ENCODE data around the gene APOM.

APOM gene

GRCh38 chr6:31692886-31693285, 37.2 kb downstream of the APOM start:
- DNase-seq = no peak
- ChIA-PET POLR2A (interaction anchor here (0.6 kb wide), 1 partner anchor 13 kb away, joined by 3 read pairs; no protein-coding TSS in a partner anchor), CTCF (interaction anchor here (0.8 to 3.5 kb wide), 7 partner anchors 11 to 31 kb away, joined by 3 to 17 read pairs (median 4); partner anchors contain the start of genes ABHD16A, LY6G5C, LY6G6C and MPIG6B)
- H3K36me3 ChIP-seq (ENCODE audit: control insufficient read depth in 4 of 4, insufficient read depth in 4 of 4, low read length in 3 of 4) = peaks cover 14 to 92% (median 70%) of the 10 kb centered on the region in 4 experiments
- H3K4me1 ChIP-seq (ENCODE audit: control extremely low read depth in 1 of 4, control insufficient read depth in 4 of 4, insufficient read depth in 4 of 4, low read length in 3 of 4) = no peaks in the 10 kb centered on the region
- no peak overlapping the region for H3K4me3 ChIP-seq (ENCODE audit: control insufficient read depth in 1 of 7, extremely low read depth in 1 of 7, insufficient read depth in 4 of 7, low read depth in 2 of 7, low read length in 6 of 7)
- H3K9me3 ChIP-seq (ENCODE audit: control extremely low read depth in 1 of 5, control insufficient read depth in 4 of 5, insufficient read depth in 2 of 5, low read depth in 1 of 5, low read length in 4 of 5) = no peaks in the 10 kb centered on the region
- no peak overlapping the region for H3K27ac ChIP-seq (ENCODE audit: insufficient read depth in 1 of 2, low read depth in 1 of 2, low read length in 2 of 2, poor library complexity in 1 of 2, severe bottlenecking in 2 of 2)
- no peaks in the 10 kb centered on the region for H3K27me3 ChIP-seq (replicated peaks in 2 of 5; ENCODE audit: control insufficient read depth in 4 of 5, insufficient read depth in 5 of 5, low read length in 4 of 5)
- 94% methylated on average over 5 of the region's 9 CpGs for WGBS (ENCODE audit: insufficient coverage)

DNA sequence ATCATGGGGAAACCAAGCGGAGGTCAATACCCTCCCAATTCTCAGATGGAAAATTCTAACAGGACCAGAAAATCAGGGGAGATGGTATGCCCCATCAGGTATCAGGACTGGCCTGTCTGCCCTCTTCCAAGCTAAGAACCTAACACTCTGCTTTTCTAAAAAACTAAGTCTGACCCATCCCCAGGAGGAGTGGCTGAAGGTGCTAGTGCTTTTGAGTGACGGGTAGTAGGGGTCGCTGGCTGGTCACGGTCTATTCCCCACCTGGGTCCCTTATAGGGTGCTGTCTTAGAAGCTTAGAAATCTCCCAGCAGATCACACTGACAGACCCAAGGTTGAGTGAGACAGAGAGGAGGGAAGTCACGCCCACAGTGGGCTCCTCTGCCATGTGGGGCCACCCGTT, 37.8 kb downstream of the APOM start:
- ChIA-PET CTCF (interaction anchor here (1.0 to 3.5 kb wide), 7 partner anchors 9 to 34 kb away, joined by 3 to 17 read pairs (median 4); partner anchors contain the start of genes ABHD16A, LY6G5C and MPIG6B), POLR2A (no interaction called here)
- no peaks in the 10 kb centered on the region for H3K4me1 ChIP-seq (ENCODE audit: control extremely low read depth in 1 of 4, control insufficient read depth in 4 of 4, insufficient read depth in 4 of 4, low read length in 3 of 4)
- no peaks in the 10 kb centered on the region for H3K9me3 ChIP-seq (ENCODE audit: control extremely low read depth in 1 of 5, control insufficient read depth in 4 of 5, insufficient read depth in 2 of 5, low read depth in 1 of 5, low read length in 4 of 5)
- H3K27ac ChIP-seq (ENCODE audit: insufficient read depth in 1 of 2, low read depth in 1 of 2, low read length in 2 of 2, poor library complexity in 1 of 2, severe bottlenecking in 2 of 2) = peak overlapping the region in 1 of 2 experiments; percentile 38
- peaks cover 14 to 88% (median 63%) of the 10 kb centered on the region in 4 experiments for H3K36me3 ChIP-seq (ENCODE audit: control insufficient read depth in 4 of 4, insufficient read depth in 4 of 4, low read length in 3 of 4)
- DNase-seq = no peak
- H3K27me3 ChIP-seq (replicated peaks in 2 of 5; ENCODE audit: control insufficient read depth in 4 of 5, insufficient read depth in 5 of 5, low read length in 4 of 5) = no peaks in the 10 kb centered on the region
- 95% methylated on average over 2 of the region's 6 CpGs for WGBS (ENCODE audit: insufficient coverage)
- no peak overlapping the region for H3K4me3 ChIP-seq (ENCODE audit: control insufficient read depth in 1 of 7, extremely low read depth in 1 of 7, insufficient read depth in 4 of 7, low read depth in 2 of 7, low read length in 6 of 7)

GRCh38 chr6:31697555-31697954, 41.9 kb downstream of the APOM start:
- Histone ChIP-seq H3K27ac (ENCODE audit: insufficient read depth in 1 of 2, low read depth in 1 of 2, low read length in 2 of 2, poor library complexity in 1 of 2, severe bottlenecking in 2 of 2) (no peak overlapping the region), H3K9me3 (ENCODE audit: control extremely low read depth in 1 of 5, control insufficient read depth in 4 of 5, insufficient read depth in 2 of 5, low read depth in 1 of 5, low read length in 4 of 5) (no peaks in the 10 kb centered on the region), H3K4me3 (ENCODE audit: control insufficient read depth in 1 of 7, extremely low read depth in 1 of 7, insufficient read depth in 4 of 7, low read depth in 2 of 7, low read length in 6 of 7) (no peak overlapping the region), H3K36me3 (ENCODE audit: control insufficient read depth in 4 of 4, insufficient read depth in 4 of 4, low read length in 3 of 4) (peaks cover 2 to 63% (median 36%) of the 10 kb centered on the region in 4 experiments), H3K27me3 (replicated peaks in 2 of 5; ENCODE audit: control insufficient read depth in 4 of 5, insufficient read depth in 5 of 5, low read length in 4 of 5) (no peaks in the 10 kb centered on the region), H3K4me1 (ENCODE audit: control extremely low read depth in 1 of 4, control insufficient read depth in 4 of 4, insufficient read depth in 4 of 4, low read length in 3 of 4) (peaks cover 0 to 18% (median 10%) of the 10 kb centered on the region in 4 experiments)
- 46% methylated on average over 3 of the region's 3 CpGs for WGBS (ENCODE audit: insufficient coverage)
- CTCF ChIA-PET = interaction anchor here (7.3 kb wide), 1 partner anchor 10 kb away, joined by 51 read pairs; no protein-coding TSS in a partner anchor
- no peak for DNase-seq
- POLR2A ChIA-PET = no interaction called here

DNA sequence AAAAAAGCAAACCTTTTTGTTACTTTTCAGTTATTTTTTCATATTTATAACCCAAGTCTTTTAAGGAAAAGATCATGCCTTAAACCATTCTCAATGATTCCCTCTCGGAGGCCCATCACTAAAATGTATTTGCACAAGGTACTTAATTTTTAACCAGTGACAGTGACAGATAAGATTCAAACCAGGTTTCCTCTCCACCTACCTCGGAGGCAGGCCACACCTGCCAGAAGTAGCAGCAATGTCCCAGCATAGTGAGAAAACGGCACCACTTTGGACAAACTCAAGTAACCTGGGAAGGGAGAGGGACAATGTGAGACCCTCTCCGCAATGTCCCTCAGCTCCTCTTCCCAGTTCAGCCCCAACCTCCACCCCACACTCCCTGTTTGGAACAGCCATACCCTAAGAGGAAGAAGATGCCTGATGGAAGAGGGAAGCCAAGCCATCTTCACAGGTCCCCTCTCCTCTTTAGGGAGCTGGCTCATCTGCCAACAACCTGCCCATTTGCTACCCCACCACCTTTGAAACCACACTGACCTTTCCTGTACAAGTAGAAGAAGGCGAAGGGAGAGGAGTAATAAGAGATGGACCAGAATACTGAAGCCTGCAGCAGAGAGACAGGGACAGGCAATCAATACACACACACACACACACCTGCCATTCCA, 45.2 kb downstream of the APOM start:
- H3K9me3 ChIP-seq (ENCODE audit: control extremely low read depth in 1 of 5, control insufficient read depth in 4 of 5, insufficient read depth in 2 of 5, low read depth in 1 of 5, low read length in 4 of 5) = no peaks in the 10 kb centered on the region
- CTCF ChIA-PET = interaction anchor here (1.2 to 7.3 kb wide), 3 partner anchors 11 to 69 kb away, joined by 4 to 51 read pairs (median 7); no protein-coding TSS in a partner anchor
- H3K27ac ChIP-seq (ENCODE audit: insufficient read depth in 1 of 2, low read depth in 1 of 2, low read length in 2 of 2, poor library complexity in 1 of 2, severe bottlenecking in 2 of 2) = peak overlapping the region in 1 of 2 experiments; percentile 45
- H3K36me3 ChIP-seq (ENCODE audit: control insufficient read depth in 4 of 4, insufficient read depth in 4 of 4, low read length in 3 of 4) = peaks cover 2 to 33% (median 16%) of the 10 kb centered on the region in 4 experiments
- 92% methylated on average over 2 of the region's 5 CpGs for WGBS (ENCODE audit: insufficient coverage)
- no peak for DNase-seq
- peaks cover 0 to 25% (median 15%) of the 10 kb centered on the region in 4 experiments for H3K4me1 ChIP-seq (ENCODE audit: control extremely low read depth in 1 of 4, control insufficient read depth in 4 of 4, insufficient read depth in 4 of 4, low read length in 3 of 4)
- POLR2A ChIA-PET = interaction anchor here (0.6 kb wide), 1 partner anchor 135 kb away, joined by 3 read pairs; no protein-coding TSS in a partner anchor
- H3K27me3 ChIP-seq (replicated peaks in 2 of 5; ENCODE audit: control insufficient read depth in 4 of 5, insufficient read depth in 5 of 5, low read length in 4 of 5) = no peaks in the 10 kb centered on the region
- peak overlapping the region in 1 of 7 experiments; percentile 99 for H3K4me3 ChIP-seq (ENCODE audit: control insufficient read depth in 1 of 7, extremely low read depth in 1 of 7, insufficient read depth in 4 of 7, low read depth in 2 of 7, low read length in 6 of 7)

GRCh38 chr6:31701666-31702404, 46.1 kb downstream of the APOM start:
- WGBS (ENCODE audit: insufficient coverage) = 54% methylated on average over 6 of the region's 7 CpGs
- Histone ChIP-seq H3K4me1 (ENCODE audit: control extremely low read depth in 1 of 4, control insufficient read depth in 4 of 4, insufficient read depth in 4 of 4, low read length in 3 of 4) (peaks cover 0 to 25% (median 15%) of the 10 kb centered on the region in 4 experiments), H3K4me3 (ENCODE audit: control insufficient read depth in 1 of 7, extremely low read depth in 1 of 7, insufficient read depth in 4 of 7, low read depth in 2 of 7, low read length in 6 of 7) (peak overlapping the region in 6 of 7 experiments; percentile 85 to 99 (median 94)), H3K27me3 (replicated peaks in 2 of 5; ENCODE audit: control insufficient read depth in 4 of 5, insufficient read depth in 5 of 5, low read length in 4 of 5) (no peaks in the 10 kb centered on the region), H3K36me3 (ENCODE audit: control insufficient read depth in 4 of 4, insufficient read depth in 4 of 4, low read length in 3 of 4) (peaks cover 0 to 26% (median 12%) of the 10 kb centered on the region in 4 experiments), H3K27ac (ENCODE audit: insufficient read depth in 1 of 2, low read depth in 1 of 2, low read length in 2 of 2, poor library complexity in 1 of 2, severe bottlenecking in 2 of 2) (peak overlapping the region; percentile 98 to 99), H3K9me3 (ENCODE audit: control extremely low read depth in 1 of 5, control insufficient read depth in 4 of 5, insufficient read depth in 2 of 5, low read depth in 1 of 5, low read length in 4 of 5) (no peaks in the 10 kb centered on the region)
- ChIA-PET CTCF (interaction anchor here (1.2 to 7.3 kb wide), 3 partner anchors 14 to 25 kb away, joined by 3 to 51 read pairs (median 6); no protein-coding TSS in a partner anchor), POLR2A (interaction anchor here (0.6 to 1.8 kb wide), 4 partner anchors 10 to 134 kb away, joined by 3 to 9 read pairs (median 3); no protein-coding TSS in a partner anchor)
- peak in 2 of 3 donors; percentile 28 to 51 for DNase-seq

DNA sequence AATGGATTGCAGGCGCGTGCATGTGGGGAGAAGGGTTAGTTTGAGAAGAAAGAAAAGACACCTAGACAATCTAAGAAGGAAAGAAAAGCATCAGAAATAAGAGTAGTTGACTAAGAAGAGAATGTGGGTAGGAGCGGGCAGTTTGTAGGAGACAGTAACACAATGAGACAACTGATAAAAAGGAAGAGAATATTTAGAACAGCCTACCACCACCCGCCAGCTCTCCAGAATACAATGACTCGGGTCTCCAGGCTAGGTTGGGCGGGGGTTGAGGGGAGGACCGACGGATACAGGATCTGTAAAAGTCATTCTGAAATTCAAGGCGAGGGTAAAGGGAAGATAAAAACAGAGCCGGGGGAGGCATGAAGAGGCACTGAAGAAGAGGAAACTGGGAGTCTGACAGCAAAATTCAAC, 46.7 kb downstream of the APOM start:
- Histone ChIP-seq H3K4me1 (ENCODE audit: control extremely low read depth in 1 of 4, control insufficient read depth in 4 of 4, insufficient read depth in 4 of 4, low read length in 3 of 4) (peaks cover 0 to 25% (median 15%) of the 10 kb centered on the region in 4 experiments), H3K4me3 (ENCODE audit: control insufficient read depth in 1 of 7, extremely low read depth in 1 of 7, insufficient read depth in 4 of 7, low read depth in 2 of 7, low read length in 6 of 7) (peak overlapping the region; percentile 85 to 99 (median 96)), H3K36me3 (ENCODE audit: control insufficient read depth in 4 of 4, insufficient read depth in 4 of 4, low read length in 3 of 4) (peaks cover 0 to 21% (median 7%) of the 10 kb centered on the region in 4 experiments), H3K27ac (ENCODE audit: insufficient read depth in 1 of 2, low read depth in 1 of 2, low read length in 2 of 2, poor library complexity in 1 of 2, severe bottlenecking in 2 of 2) (peak overlapping the region; percentile 98 to 99), H3K27me3 (replicated peaks in 2 of 5; ENCODE audit: control insufficient read depth in 4 of 5, insufficient read depth in 5 of 5, low read length in 4 of 5) (no peaks in the 10 kb centered on the region), H3K9me3 (ENCODE audit: control extremely low read depth in 1 of 5, control insufficient read depth in 4 of 5, insufficient read depth in 2 of 5, low read depth in 1 of 5, low read length in 4 of 5) (no peaks in the 10 kb centered on the region)
- 0% methylated on average over 8 of the region's 10 CpGs for WGBS (ENCODE audit: insufficient coverage)
- DNase-seq = peak in 2 of 3 donors; percentile 43 to 62
- CTCF ChIA-PET = interaction anchor here (1.2 to 7.3 kb wide), 7 partner anchors 9 to 161 kb away, joined by 3 to 51 read pairs (median 4); partner anchors contain the start of gene LY6G5C
- POLR2A ChIA-PET = interaction anchor here (0.8 to 1.8 kb wide), 7 partner anchors 9 to 127 kb away, joined by 3 to 9 read pairs (median 3); no protein-coding TSS in a partner anchor

All from common myeloid progenitor, CD34-positive (primary cell).